HEK293T (cell line): ENCODE results near the gene ERMP1.

Experiments
- ARNT ChIP-seq: fragments of 450-650 bp; IDR thresholded peaks from 2 replicates; pipeline ENCODE4 v1.6.1; 2017; ENCODE audit warnings: mild to moderate bottlenecking
- CTBP1 ChIP-seq: fragments of 450-650 bp; IDR thresholded peaks from 2 replicates; pipeline ENCODE4 v1.6.1; 2016; ENCODE audit warnings: borderline replicate concordance
- ELF4 ChIP-seq: fragments of 450-650 bp; IDR thresholded peaks from 2 replicates; pipeline ENCODE4 v1.6.1; 2017; ENCODE audit warnings: antibody characterized with exemption
- FOXK2 ChIP-seq: fragments of 450-650 bp; IDR thresholded peaks from 2 replicates; pipeline ENCODE4 v1.6.1; 2016; ENCODE audit warnings: mild to moderate bottlenecking
- FOXM1 ChIP-seq: fragments of 450-650 bp; IDR thresholded peaks from 2 replicates; pipeline ENCODE4 v1.6.1; 2017; ENCODE audit warnings: mild to moderate bottlenecking, borderline replicate concordance
- HDGF ChIP-seq: fragments of 450-650 bp; IDR thresholded peaks from 2 replicates; pipeline ENCODE4 v1.6.1; 2017; ENCODE audit warnings: antibody characterized with exemption, borderline replicate concordance
- LEF1 ChIP-seq: fragments of 450-650 bp; IDR thresholded peaks from 2 replicates; pipeline ENCODE4 v1.6.1; 2017; ENCODE audit warnings: mild to moderate bottlenecking, borderline replicate concordance
- NFRKB ChIP-seq: fragments of 450-650 bp; IDR thresholded peaks from 2 replicates; pipeline ENCODE4 v1.6.1; 2016; ENCODE audit warnings: mild to moderate bottlenecking, moderate library complexity
- SP1 ChIP-seq: fragments of 450-650 bp; IDR thresholded peaks from 2 replicates; pipeline ENCODE4 v1.6.1; 2017
- SUZ12 ChIP-seq: fragments of 450-650 bp; IDR thresholded peaks from 2 replicates; pipeline ENCODE4 v1.6.1; 2016; ENCODE audit warnings: mild to moderate bottlenecking
- TARDBP ChIP-seq: fragments of 450-650 bp; IDR thresholded peaks from 2 replicates; pipeline ENCODE4 v1.6.1; 2016

DNA sequence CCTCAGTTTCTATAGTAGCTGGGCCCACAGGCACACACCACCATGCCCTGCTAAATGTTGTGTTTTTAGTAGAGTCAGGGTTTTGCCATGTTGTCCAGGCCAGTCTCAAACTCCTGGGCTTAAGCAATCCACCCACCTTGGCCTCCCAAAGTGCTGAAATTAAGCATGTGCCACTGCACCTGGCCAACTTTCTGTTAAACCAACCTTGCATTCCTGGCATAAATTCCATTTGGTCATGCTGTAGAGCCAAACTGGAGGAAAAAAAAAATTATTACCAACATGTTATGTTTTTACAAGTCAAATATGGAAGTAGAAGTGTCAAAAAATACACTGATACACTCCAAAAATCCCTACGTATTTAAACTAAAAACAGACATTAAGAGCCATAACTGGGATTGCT lies 54.1 kb downstream of the ERMP1 start:
- no peak for TF ChIP-seq ARNT
- no peak for TF ChIP-seq SUZ12
- no peak for TF ChIP-seq SP1
- no peak for TF ChIP-seq FOXM1
- no peak for TF ChIP-seq CTBP1
- no peak for TF ChIP-seq HDGF
- TF ChIP-seq TARDBP = no peak
- TF ChIP-seq LEF1 = no peak
- TF ChIP-seq ELF4 = no peak
- TF ChIP-seq FOXK2 = no peak
- no peak for TF ChIP-seq NFRKB
